Smooth muscle cell (in vitro differentiated cells): ENCODE measurements around the gene ARRDC4. TPM values are rescaled to one million over a fixed set of nuclear protein-coding genes. Genes with fewer than 3 reads are reported as not detected.

Experiments used
- DNase-seq: peaks from one replicate; lab custom pipeline; 2025; ENCODE audit not compliant: unreplicated experiment; lab: John Stamatoyannopoulos, UW
- H2AFZ ChIP-seq: fragments of 200-600 bp; sonication (generic); 2 replicates; pipeline ENCODE4 v1.6.0; 2016; ENCODE audit warnings: antibody characterized with exemption, low read depth, mild to moderate bottlenecking
- H3F3A ChIP-seq: fragments of 200-600 bp; sonication (generic); 2 replicates; pipeline ENCODE4 v1.6.0; 2017; ENCODE audit warnings: antibody characterized with exemption, low read depth
- H3K27ac ChIP-seq: fragments of 200-600 bp; sonication (generic); 2 replicates; pipeline ENCODE4 v1.5.1; 2016; ENCODE audit warnings: low read depth, mild to moderate bottlenecking
- H3K27me3 ChIP-seq: fragments of 200-600 bp; sonication (generic); 2 replicates; pipeline ENCODE4 v1.6.1; 2016; ENCODE audit warnings: low read depth, mild to moderate bottlenecking
- H3K36me3 ChIP-seq: fragments of 200-600 bp; sonication (generic); 2 replicates; pipeline ENCODE4 v1.5.1; 2016; ENCODE audit warnings: low read depth
- H3K4me1 ChIP-seq: fragments of 200-600 bp; sonication (generic); 2 replicates; pipeline ENCODE4 v1.5.1; 2016; ENCODE audit warnings: low read depth
- H3K4me2 ChIP-seq: fragments of 200-600 bp; sonication (generic); 2 replicates; pipeline ENCODE4 v1.6.0; 2016; ENCODE audit warnings: mild to moderate bottlenecking
- H3K4me3 ChIP-seq: fragments of 200-600 bp; sonication (generic); 2 replicates; pipeline ENCODE4 v1.5.1; 2016; ENCODE audit warnings: mild to moderate bottlenecking
- H3K79me2 ChIP-seq: fragments of 200-600 bp; sonication (generic); 2 replicates; pipeline ENCODE4 v1.6.0; 2016; ENCODE audit warnings: low read depth, mild to moderate bottlenecking
- H3K9ac ChIP-seq: fragments of 200-600 bp; sonication (generic); 2 replicates; pipeline ENCODE4 v1.6.0; 2016; ENCODE audit warnings: low read depth
- H3K9me3 ChIP-seq: fragments of 200-600 bp; sonication (generic); replicated peaks from 2 replicates; pipeline ENCODE4 v1.5.1; 2016; ENCODE audit warnings: low read depth
- H4K20me1 ChIP-seq: fragments of 200-600 bp; sonication (generic); 2 replicates; pipeline ENCODE4 v1.6.0; 2016; ENCODE audit warnings: low read depth
- WGBS: methylation state at CpG from one replicate; pipeline ENCODE4 v1.1.7; 2016; ENCODE audit warnings: low lambda C conversion rate; 5-methylcytosine and 5-hydroxymethylcytosine counted together
- polyA plus RNA-seq: library from polyadenylated mRNA; unstranded; fragments of >200 nt; fragmentation: Nextera tagmentation; extraction: Ambion mirVana; gene quantifications from 2 replicates; pipeline ENCODE4 v1.2.1, GENCODE V29; 2016
- total RNA-seq: library from RNA; depleted of rRNA; stranded (reverse); fragments of >200 nt; gene quantifications from 2 replicates; pipeline ENCODE4 v1.2.3, GENCODE V29; 2014
- TF ChIP-seq, protein P1 (sequence below): fragments of 200-600 bp; sonication (generic); IDR thresholded peaks from 2 replicates; pipeline ENCODE4 v1.5.1; 2017; ENCODE audit warnings: borderline replicate concordance, mild to moderate bottlenecking, antibody characterized with exemption; ENCODE audit not compliant: insufficient read depth, poor library complexity, severe bottlenecking

ARRDC4 gene
- total and polyA plus RNA-seq, 2 experiments from 2014 or later, result 26.9 to 114 TPM

DNA sequence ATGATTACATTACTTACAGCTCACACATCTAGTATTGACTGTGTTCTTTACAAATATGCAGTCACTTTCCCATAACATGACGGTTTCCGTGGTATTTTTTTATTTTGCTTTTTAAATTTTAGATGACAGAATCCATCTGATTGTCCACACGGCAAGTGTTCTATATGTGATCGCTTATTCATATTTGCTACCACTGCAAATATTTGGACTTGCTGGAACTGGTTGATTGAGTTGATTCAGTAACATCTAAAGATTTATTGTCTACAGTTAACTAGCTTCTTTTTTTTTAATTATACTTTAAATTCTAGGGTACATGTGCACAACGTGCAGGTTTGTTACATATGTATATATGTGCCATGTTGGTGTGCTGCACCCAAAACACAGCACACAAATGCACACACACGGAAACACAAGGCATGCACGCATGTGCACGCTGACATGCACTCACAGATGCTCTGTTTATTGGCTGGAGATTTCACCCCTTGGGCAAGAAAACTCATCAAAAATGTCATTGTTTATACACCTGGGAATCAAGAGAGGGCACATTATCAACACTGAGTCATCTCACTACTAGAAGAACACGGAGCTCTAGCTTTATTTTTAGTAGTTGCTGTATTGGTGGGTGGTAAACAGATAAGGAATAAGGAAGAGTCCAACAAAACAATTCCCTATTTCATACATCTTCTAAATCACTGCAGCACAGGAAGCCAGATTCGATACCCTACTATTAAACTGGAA, 16.4 kb downstream of the ARRDC4 start:
- no peak for DNase-seq
- TF ChIP-seq, protein P1, sequence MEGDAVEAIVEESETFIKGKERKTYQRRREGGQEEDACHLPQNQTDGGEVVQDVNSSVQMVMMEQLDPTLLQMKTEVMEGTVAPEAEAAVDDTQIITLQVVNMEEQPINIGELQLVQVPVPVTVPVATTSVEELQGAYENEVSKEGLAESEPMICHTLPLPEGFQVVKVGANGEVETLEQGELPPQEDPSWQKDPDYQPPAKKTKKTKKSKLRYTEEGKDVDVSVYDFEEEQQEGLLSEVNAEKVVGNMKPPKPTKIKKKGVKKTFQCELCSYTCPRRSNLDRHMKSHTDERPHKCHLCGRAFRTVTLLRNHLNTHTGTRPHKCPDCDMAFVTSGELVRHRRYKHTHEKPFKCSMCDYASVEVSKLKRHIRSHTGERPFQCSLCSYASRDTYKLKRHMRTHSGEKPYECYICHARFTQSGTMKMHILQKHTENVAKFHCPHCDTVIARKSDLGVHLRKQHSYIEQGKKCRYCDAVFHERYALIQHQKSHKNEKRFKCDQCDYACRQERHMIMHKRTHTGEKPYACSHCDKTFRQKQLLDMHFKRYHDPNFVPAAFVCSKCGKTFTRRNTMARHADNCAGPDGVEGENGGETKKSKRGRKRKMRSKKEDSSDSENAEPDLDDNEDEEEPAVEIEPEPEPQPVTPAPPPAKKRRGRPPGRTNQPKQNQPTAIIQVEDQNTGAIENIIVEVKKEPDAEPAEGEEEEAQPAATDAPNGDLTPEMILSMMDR, result no peak
- no peaks in the 10 kb centered on the region for H3K4me1 ChIP-seq
- no peak overlapping the region for H2AFZ ChIP-seq
- no peaks in the 10 kb centered on the region for H3K79me2 ChIP-seq
- H3K36me3 ChIP-seq, result peaks cover 11% of the 10 kb centered on the region
- WGBS, result 86% methylated on average over 10 of the region's 10 CpGs
- peaks cover 6% of the 10 kb centered on the region for H4K20me1 ChIP-seq
- H3K27me3 ChIP-seq, result no peaks in the 10 kb centered on the region
- no peak overlapping the region for H3K4me2 ChIP-seq
- H3F3A ChIP-seq, result peaks cover 7% of the 10 kb centered on the region
- no peak overlapping the region for H3K27ac ChIP-seq
- H3K9ac ChIP-seq, result no peak overlapping the region
- no peak overlapping the region for H3K4me3 ChIP-seq
- no peaks in the 10 kb centered on the region for H3K9me3 ChIP-seq

DNA sequence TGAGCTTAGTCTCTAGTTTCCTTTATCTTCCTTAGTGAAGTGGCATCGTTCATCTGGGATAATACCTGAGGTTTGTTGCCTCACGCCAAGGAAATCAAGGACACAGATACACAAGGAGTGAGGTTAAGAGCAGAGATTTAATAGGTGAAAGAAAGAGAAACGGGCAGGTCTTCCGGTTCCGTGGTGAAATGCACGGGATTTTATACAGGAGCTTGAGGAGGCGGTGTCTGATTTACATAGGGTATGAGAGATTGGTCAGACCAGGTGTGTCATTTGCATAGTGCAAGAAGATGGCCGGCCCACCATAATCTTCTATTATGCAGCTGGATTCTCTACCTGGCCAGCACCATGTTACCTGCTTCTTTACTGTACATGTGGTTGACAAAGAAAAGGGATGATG, 17.2 kb downstream of the ARRDC4 start:
- no peak overlapping the region for H2AFZ ChIP-seq
- H3K9me3 ChIP-seq, result no peaks in the 10 kb centered on the region
- DNase-seq, result no peak
- no peaks in the 10 kb centered on the region for H3K79me2 ChIP-seq
- no peaks in the 10 kb centered on the region for H3K27me3 ChIP-seq
- H3K4me1 ChIP-seq, result no peaks in the 10 kb centered on the region
- no peak overlapping the region for H3K27ac ChIP-seq
- WGBS, result 85% methylated on average over 8 of the region's 8 CpGs
- H3K4me3 ChIP-seq, result no peak overlapping the region
- TF ChIP-seq, protein P1, result no peak
- no peaks in the 10 kb centered on the region for H4K20me1 ChIP-seq
- H3K9ac ChIP-seq, result no peak overlapping the region
- H3K36me3 ChIP-seq, result peaks cover 4% of the 10 kb centered on the region
- peaks cover 7% of the 10 kb centered on the region for H3F3A ChIP-seq
- H3K4me2 ChIP-seq, result no peak overlapping the region

- no peaks in the 10 kb centered on the region for H3K79me2 ChIP-seq
- 58% methylated on average over 4 of the region's 4 CpGs for WGBS
- no peak overlapping the region for H3K4me3 ChIP-seq
- H3K36me3 ChIP-seq, result no peaks in the 10 kb centered on the region
- no peak for DNase-seq
- H3K27ac ChIP-seq, result no peak overlapping the region
- H3K9ac ChIP-seq, result no peak overlapping the region
- H4K20me1 ChIP-seq, result no peaks in the 10 kb centered on the region
- H3F3A ChIP-seq, result peaks cover 9% of the 10 kb centered on the region
- H3K4me1 ChIP-seq, result no peaks in the 10 kb centered on the region
- H3K9me3 ChIP-seq, result no peaks in the 10 kb centered on the region
- no peak overlapping the region for H2AFZ ChIP-seq
- H3K27me3 ChIP-seq, result no peaks in the 10 kb centered on the region
- TF ChIP-seq, protein P1, result no peak
- H3K4me2 ChIP-seq, result peak overlapping the region; percentile 33
These were observed 18.1 kb downstream of the ARRDC4 start for GRCh38 chr15:97978401-97979139.
